ENCODE measurements around the gene LTB.
A peak's percentile ranks its signal among the peaks of the same experiment; 100 is the strongest.

Gene LTB

DNA sequence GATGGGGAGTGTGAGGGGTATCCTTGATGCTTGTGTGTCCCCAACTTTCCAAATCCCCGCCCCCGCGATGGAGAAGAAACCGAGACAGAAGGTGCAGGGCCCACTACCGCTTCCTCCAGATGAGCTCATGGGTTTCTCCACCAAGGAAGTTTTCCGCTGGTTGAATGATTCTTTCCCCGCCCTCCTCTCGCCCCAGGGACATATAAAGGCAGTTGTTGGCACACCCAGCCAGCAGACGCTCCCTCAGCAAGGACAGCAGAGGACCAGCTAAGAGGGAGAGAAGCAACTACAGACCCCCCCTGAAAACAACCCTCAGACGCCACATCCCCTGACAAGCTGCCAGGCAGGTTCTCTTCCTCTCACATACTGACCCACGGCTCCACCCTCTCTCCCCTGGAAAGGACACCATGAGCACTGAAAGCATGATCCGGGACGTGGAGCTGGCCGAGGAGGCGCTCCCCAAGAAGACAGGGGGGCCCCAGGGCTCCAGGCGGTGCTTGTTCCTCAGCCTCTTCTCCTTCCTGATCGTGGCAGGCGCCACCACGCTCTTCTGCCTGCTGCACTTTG, 6.8 kb downstream of the LTB start, which contains the start of gene TNF:
Gene TNF, plus strand, starts transcription at position 231 of the 567 bp plus-strand sequence. Its CDS starts 177 bp downstream, at position 408.
- peak; percentile 76 for DNase-seq

- no peak for DNase-seq
Observed at GRCh38 chr6:31574106-31575061, 7.8 kb downstream of the LTB start.

GRCh38 chr6:31573239-31574105, 8.8 kb downstream of the LTB start:
- no peak for DNase-seq

GRCh38 chr6:31572041-31572911, 9.9 kb downstream of the LTB start, which contains the start of gene LTA:
Gene LTA (plus strand): TSS chr6:31572289. CDS start chr6:31572743, 454 bp downstream.
- DNase-seq = peak; percentile 74

DNA sequence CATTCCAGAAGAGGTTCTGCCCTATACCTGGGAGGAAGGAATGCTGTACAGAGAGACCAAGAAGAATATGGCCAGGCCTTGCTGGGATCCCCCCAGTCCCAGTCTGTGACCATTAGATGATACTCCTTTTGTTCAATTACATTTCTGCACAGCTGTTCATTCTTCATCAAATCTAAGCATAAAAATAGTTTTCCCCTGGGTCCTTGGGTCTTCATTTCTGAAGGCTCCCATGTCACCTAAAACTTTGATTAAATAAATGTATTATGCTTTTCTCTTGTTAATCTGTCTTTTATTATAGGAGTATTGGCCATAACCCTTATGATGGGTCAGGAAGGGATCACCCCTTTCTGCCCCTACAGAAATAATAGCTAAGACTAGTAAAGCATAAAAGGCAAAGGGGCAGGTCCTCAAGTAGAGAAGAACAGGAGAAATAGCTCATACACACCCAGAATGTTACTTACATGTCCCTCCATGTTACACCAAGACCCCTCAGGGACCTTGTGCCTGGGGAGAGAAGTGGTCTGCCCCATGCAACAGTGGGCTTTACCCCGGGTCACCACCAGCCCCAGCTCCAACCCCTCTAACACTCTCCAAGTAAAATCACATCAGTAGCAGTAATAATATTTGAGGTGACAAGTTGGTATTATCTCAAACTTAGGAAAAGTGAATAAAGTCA, 12.2 kb downstream of the LTB start:
- no peak for DNase-seq

DNA sequence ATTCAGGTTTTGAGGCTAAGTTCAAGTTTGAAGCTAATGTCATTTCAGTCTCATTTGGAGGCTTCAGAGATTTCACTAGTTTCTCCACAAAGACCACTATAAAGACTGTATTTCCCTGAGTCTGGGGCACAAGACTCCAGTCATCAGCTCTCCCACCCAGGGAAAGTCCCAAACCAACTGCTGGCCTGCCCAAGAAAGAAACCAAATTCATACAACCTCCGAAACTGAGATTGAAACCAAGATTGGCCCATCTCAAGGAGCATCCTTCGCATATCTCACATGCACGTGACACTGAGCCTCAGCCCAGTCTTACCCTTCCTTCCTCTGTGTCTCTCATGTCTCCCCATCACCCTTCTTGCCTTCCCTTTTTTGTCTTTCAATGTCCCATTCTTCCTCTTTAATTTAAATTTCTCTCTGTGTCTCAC, 13.7 kb downstream of the LTB start:
- DNase-seq = peak; percentile 66

- peak; percentile 56 for DNase-seq
Observed at GRCh38 chr6:31567531-31568370, 14.5 kb downstream of the LTB start.

DNA sequence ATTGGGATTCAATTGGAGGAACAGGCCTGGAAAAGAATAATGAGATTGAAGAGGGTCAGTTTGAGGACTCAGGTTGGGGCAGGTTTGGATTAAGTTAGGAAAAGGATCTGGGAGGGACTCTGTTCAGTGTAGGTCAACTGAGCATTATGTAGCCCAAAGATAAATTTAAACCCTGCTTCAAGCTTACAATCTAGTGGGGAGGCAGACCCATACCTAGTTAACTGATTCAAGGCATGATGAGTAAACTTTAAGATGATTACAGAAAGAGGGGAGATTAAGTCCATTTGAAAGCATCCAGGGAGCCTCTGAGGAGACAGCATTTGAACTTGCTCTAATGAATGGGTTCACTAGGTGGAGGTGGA, 21.5 kb downstream of the LTB start:
- DNase-seq = no peak

- peak; percentile 69 for DNase-seq
Observed at GRCh38 chr6:31559958-31560696, 22.1 kb downstream of the LTB start.

GRCh38 chr6:31559606-31559957, 22.6 kb downstream of the LTB start:
- no peak for DNase-seq

- peak; percentile 73 for DNase-seq
Observed at GRCh38 chr6:31558631-31559500, 23.4 kb downstream of the LTB start.

GRCh38 chr6:31558318-31558625, 24.0 kb downstream of the LTB start:
- no peak for DNase-seq

DNA sequence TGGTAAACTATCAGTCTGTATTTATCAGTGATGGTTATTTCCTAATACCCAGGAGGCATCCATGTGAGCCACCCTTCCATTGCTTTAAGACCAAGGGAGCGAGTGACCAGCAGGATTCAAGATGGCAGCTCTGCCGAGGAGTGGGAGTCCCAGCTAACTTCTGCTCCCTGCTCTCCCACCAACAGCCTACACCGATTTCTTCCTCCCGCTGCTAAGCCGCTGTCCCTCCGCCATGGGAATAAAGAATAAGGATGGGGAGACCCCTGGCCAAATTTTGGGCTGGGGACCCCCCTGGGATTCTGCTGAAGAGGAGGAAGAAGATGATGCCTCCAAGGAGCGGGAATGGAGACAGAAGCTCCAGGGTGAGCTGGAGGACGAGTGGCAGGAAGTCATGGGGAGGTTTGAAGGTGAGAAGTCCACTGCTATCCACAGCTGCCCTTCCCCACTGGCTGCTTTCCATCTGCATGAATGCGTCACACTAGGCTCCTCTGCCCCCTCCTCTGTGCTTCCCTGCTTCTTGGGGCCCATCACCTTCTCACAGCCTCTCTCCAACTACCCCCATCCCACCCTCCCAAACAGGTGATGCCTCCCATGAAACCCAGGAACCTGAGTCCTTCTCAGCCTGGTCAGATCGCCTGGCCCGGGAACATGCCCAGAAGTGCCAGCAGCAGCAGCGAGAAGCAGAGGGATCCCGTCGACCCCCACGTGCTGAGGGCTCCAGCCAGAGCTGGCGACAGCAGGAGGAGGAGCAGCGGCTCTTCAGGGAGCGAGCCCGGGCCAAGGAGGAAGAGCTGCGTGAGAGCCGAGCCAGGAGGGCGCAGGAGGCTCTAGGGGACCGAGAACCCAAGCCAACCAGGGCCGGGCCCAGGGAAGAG, 24.5 kb downstream of the LTB start:
- DNase-seq = no peak

DNA sequence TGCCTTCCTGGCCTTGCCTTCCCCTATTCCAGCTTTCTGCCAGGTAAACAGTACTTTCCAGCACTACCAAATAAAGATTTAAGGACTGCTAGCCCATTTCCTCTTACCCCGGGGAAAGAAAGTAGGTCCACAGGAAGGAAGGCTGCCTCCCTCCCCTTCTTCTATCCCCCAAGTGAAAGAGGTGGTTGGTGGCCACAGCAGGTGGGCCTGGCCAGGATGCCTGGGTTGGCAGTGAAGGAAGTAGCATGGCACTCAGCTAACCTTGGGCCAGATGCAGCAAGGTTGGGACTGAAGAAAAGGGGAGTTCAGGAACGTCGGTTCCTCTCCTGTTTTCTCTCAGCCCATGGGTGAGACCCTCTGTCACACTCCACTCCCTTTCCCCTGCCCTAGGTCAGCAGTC, 25.9 kb downstream of the LTB start:
- DNase-seq = no peak

- DNase-seq = peak; percentile 79
Observed at GRCh38 chr6:31551371-31551770, 30.9 kb downstream of the LTB start.

DNA sequence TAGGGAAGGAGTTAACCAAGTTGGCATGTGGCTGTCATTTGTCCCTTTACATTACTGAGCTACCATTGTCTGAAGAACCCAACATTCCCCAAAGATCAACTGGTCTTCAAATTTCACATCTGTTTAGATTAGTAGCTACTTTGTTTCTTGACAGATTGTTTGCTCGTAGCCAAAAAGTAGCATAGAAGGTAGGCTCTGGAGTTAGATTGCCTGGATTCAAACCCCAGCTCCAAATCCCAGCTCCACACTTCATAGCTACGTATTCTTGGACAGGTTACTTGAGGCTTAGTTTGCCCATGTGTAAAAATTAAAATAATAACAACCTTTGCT, 33.7 kb downstream of the LTB start:
- no peak for DNase-seq

GRCh38 chr6:31547727-31548543, 34.3 kb downstream of the LTB start:
- DNase-seq = no peak
